Measurements from ENCODE around the gene UBE2QL1.

GRCh38 chr5:6456766-6457370, 8.2 kb downstream of the UBE2QL1 start:
- TF ChIP-seq GATA3 (IDR thresholded peaks at IDR 0.05; ENCODE audit: low read depth, low read length) (no peak), GATA2 (IDR thresholded peaks at IDR 0.05; ENCODE audit: low read depth, low read length) (no peak)

Data from SH-SY5Y (cell line).